Measurements from ENCODE around the gene KIAA1671. TPM values are rescaled to one million over a fixed set of nuclear protein-coding genes. Genes with fewer than 3 reads are reported as not detected.

KIAA1671 gene
- total and polyA plus RNA-seq, 2 donors (not counting 1 experiment from before 2014, with no cell fraction given): 0.01 to 0.02 TPM

- no peaks in the 10 kb centered on the region for H3K36me3 ChIP-seq (replicated peaks in 1 of 2; ENCODE audit: control extremely low read depth in 1 of 2, control insufficient read depth in 1 of 2, extremely low read depth in 1 of 2, insufficient read depth in 2 of 2, low read length in 1 of 2)
- H3K4me3 ChIP-seq (ENCODE audit: control extremely low read depth in 1 of 5, extremely low read depth in 1 of 5, insufficient read depth in 1 of 5, low read depth in 2 of 5, low read length in 4 of 5): no peak overlapping the region
- no peaks in the 10 kb centered on the region for H3K9me3 ChIP-seq (ENCODE audit: control extremely low read depth in 1 of 3, control insufficient read depth in 2 of 3, insufficient read depth in 1 of 3, low read length in 2 of 3)
- Mint-ChIP-seq H3K27me3 (peaks cover 43% of the 10 kb centered on the region), H3K27ac (no peak overlapping the region), H3K9me3 (ENCODE audit: insufficient read depth) (no peaks in the 10 kb centered on the region), H3K4me3 (no peak overlapping the region), H3K4me1 (no peaks in the 10 kb centered on the region)
- H3K27me3 ChIP-seq (replicated peaks in 1 of 4; ENCODE audit: control extremely low read depth in 1 of 4, control insufficient read depth in 3 of 4, insufficient read depth in 4 of 4, low read length in 3 of 4): peaks cover 0 to 32% (median 2%) of the 10 kb centered on the region in 4 experiments
- no peaks in the 10 kb centered on the region for H3K4me1 ChIP-seq (ENCODE audit: control insufficient read depth in 2 of 2, insufficient read depth in 2 of 2, low read length in 2 of 2)
- ATAC-seq (ENCODE audit: low read depth): no peak
- no peaks in the 10 kb centered on the region for H3K79me2 ChIP-seq (ENCODE audit: control insufficient read depth, insufficient read depth, low read length)
- intact Hi-C loops (cut with micrococcal nuclease): no loop called here
- no peak overlapping the region for H3K9ac ChIP-seq (ENCODE audit: low read length)
- POLR2A ChIA-PET: no interaction called here
- no peak for DNase-seq
- CTCF ChIA-PET: no interaction called here
- no peak overlapping the region for H2AFZ ChIP-seq (ENCODE audit: insufficient read depth, low read depth, low read length, poor library complexity, severe bottlenecking)
- no peaks in the 10 kb centered on the region for H4K20me1 ChIP-seq (ENCODE audit: control insufficient read depth, insufficient read depth, low read length, poor library complexity, severe bottlenecking)
- TF ChIP-seq CTCF (IDR thresholded peaks at IDR 0.05): no peak
- no peak for TF ChIP-seq EZH2 (IDR thresholded peaks at IDR 0.05; ENCODE audit: borderline replicate concordance, insufficient read depth, low read depth, low read length, poor library complexity, severe bottlenecking)
- no peak overlapping the region for H3K4me2 ChIP-seq (replicated peaks; ENCODE audit: low read depth, low read length, poor library complexity, severe bottlenecking)
- H3K27ac ChIP-seq (ENCODE audit: low read length in 2 of 2): no peak overlapping the region
- 100% methylated on average over 6 of the region's 9 CpGs for WGBS (ENCODE audit: insufficient coverage)
Measured at GRCh38 chr22:25068707-25069106, 116.2 kb downstream of the KIAA1671 start.

- H3K4me1 Mint-ChIP-seq: no peaks in the 10 kb centered on the region
- POLR2A ChIA-PET: no interaction called here
- H3K27me3 Mint-ChIP-seq: peaks cover 43% of the 10 kb centered on the region
- CTCF ChIA-PET: no interaction called here
- Histone ChIP-seq H3K4me3 (ENCODE audit: control extremely low read depth in 1 of 5, extremely low read depth in 1 of 5, insufficient read depth in 1 of 5, low read depth in 2 of 5, low read length in 4 of 5) (no peak overlapping the region), H3K36me3 (replicated peaks in 1 of 2; ENCODE audit: control extremely low read depth in 1 of 2, control insufficient read depth in 1 of 2, extremely low read depth in 1 of 2, insufficient read depth in 2 of 2, low read length in 1 of 2) (no peaks in the 10 kb centered on the region), H3K27me3 (replicated peaks in 1 of 4; ENCODE audit: control extremely low read depth in 1 of 4, control insufficient read depth in 3 of 4, insufficient read depth in 4 of 4, low read length in 3 of 4) (peaks cover 0 to 29% (median 2%) of the 10 kb centered on the region in 4 experiments), H3K4me1 (ENCODE audit: control insufficient read depth in 2 of 2, insufficient read depth in 2 of 2, low read length in 2 of 2) (no peaks in the 10 kb centered on the region), H2AFZ (ENCODE audit: insufficient read depth, low read depth, low read length, poor library complexity, severe bottlenecking) (no peak overlapping the region), H4K20me1 (ENCODE audit: control insufficient read depth, insufficient read depth, low read length, poor library complexity, severe bottlenecking) (no peaks in the 10 kb centered on the region), H3K4me2 (replicated peaks; ENCODE audit: low read depth, low read length, poor library complexity, severe bottlenecking) (no peak overlapping the region), H3K9me3 (ENCODE audit: control extremely low read depth in 1 of 3, control insufficient read depth in 2 of 3, insufficient read depth in 1 of 3, low read length in 2 of 3) (no peaks in the 10 kb centered on the region), H3K27ac (ENCODE audit: low read length in 2 of 2) (no peak overlapping the region), H3K79me2 (ENCODE audit: control insufficient read depth, insufficient read depth, low read length) (no peaks in the 10 kb centered on the region), H3K9ac (ENCODE audit: low read length) (no peak overlapping the region)
- no peak for DNase-seq
- WGBS (ENCODE audit: insufficient coverage): 92% methylated on average over 4 of the region's 5 CpGs
- no peak for ATAC-seq (ENCODE audit: low read depth)
- intact Hi-C loops (cut with micrococcal nuclease): no loop called here
- TF ChIP-seq CTCF (IDR thresholded peaks at IDR 0.05): no peak
- TF ChIP-seq EZH2 (IDR thresholded peaks at IDR 0.05; ENCODE audit: borderline replicate concordance, insufficient read depth, low read depth, low read length, poor library complexity, severe bottlenecking): no peak
- H3K27ac Mint-ChIP-seq: no peak overlapping the region
- no peaks in the 10 kb centered on the region for H3K9me3 Mint-ChIP-seq (ENCODE audit: insufficient read depth)
- no peak overlapping the region for H3K4me3 Mint-ChIP-seq
Measured at GRCh38 chr22:25069426-25069757, 116.9 kb downstream of the KIAA1671 start.
